Measurements from ENCODE around the gene MGAT1. TPM values are rescaled to one million over a fixed set of nuclear protein-coding genes. Genes with fewer than 3 reads are reported as not detected.
"Not testable (repeated sequence)": the region's sequence is repeated elsewhere in the genome, so short reads cannot be mapped to it uniquely, and the experiment has no call there.

The MGAT1 gene
- total RNA-seq, 4 donors from 2014 or later = 121 to 154 (median 138) TPM

DNA sequence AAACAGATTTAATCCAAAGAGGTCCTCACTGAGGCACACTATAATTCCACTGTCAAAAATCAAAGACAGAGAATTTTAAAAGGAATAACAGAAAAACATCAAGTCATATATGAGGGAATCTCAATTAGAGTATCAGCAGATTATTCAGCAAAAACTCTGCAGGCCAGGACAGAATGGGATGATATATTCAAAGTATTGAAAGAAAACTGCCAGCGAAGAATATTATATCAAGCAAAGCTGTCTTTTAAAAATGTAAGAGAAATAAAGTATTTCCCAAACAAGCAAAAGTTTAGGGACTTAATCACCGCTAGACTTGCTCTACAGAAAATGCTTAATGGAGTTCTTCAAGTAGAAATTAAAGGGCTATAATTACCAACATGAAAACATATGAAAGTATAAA lies 47.0 kb downstream of the MGAT1 start:
- intact Hi-C loops (cut with DNase I; ENCODE audit: low total_unique reads) = no loop called here
- TF ChIP-seq POLR2A (IDR thresholded peaks at IDR 0.05) = no peak
- TF ChIP-seq, protein P1, sequence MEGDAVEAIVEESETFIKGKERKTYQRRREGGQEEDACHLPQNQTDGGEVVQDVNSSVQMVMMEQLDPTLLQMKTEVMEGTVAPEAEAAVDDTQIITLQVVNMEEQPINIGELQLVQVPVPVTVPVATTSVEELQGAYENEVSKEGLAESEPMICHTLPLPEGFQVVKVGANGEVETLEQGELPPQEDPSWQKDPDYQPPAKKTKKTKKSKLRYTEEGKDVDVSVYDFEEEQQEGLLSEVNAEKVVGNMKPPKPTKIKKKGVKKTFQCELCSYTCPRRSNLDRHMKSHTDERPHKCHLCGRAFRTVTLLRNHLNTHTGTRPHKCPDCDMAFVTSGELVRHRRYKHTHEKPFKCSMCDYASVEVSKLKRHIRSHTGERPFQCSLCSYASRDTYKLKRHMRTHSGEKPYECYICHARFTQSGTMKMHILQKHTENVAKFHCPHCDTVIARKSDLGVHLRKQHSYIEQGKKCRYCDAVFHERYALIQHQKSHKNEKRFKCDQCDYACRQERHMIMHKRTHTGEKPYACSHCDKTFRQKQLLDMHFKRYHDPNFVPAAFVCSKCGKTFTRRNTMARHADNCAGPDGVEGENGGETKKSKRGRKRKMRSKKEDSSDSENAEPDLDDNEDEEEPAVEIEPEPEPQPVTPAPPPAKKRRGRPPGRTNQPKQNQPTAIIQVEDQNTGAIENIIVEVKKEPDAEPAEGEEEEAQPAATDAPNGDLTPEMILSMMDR (IDR thresholded peaks at IDR 0.05) = no peak
- WGBS, 2 donors = 48 to 89% methylated on average over 2 of the region's 2 CpGs
- no peak for DNase-seq (ENCODE audit: low spot score in 2 of 2)
- no peak overlapping the region for H3K4me3 ChIP-seq (ENCODE audit: low read depth, poor library complexity, severe bottlenecking)

DNA sequence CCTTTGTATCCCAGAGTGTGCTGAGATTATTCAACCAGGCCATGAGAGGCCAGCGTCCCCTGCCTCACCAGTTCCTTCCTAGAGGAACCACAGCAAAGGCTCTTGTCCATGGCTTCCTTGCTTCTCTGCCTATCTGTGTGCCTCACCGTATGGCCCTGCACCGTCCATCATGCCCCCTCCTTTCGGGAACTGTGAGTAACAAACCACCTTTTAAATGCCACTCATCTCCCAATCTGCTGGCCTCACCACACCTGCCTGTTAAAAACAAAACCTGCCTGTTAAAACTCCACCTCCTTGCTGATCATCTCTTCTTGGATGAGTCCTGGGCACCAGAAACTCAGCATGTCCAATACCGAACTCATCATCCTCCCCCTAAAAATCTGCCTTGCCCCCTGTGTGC lies 58.4 kb downstream of the MGAT1 start:
- intact Hi-C loops (cut with DNase I; ENCODE audit: low total_unique reads) = no loop called here
- no peak overlapping the region for H3K4me3 ChIP-seq (ENCODE audit: low read depth, poor library complexity, severe bottlenecking)
- no peak for DNase-seq (ENCODE audit: low spot score in 2 of 2)
- WGBS, 2 donors = 83 to 84% methylated on average over 5 of the region's 5 CpGs
- no peak for TF ChIP-seq POLR2A (IDR thresholded peaks at IDR 0.05)
- TF ChIP-seq, protein P1 (IDR thresholded peaks at IDR 0.05) = no peak

DNA sequence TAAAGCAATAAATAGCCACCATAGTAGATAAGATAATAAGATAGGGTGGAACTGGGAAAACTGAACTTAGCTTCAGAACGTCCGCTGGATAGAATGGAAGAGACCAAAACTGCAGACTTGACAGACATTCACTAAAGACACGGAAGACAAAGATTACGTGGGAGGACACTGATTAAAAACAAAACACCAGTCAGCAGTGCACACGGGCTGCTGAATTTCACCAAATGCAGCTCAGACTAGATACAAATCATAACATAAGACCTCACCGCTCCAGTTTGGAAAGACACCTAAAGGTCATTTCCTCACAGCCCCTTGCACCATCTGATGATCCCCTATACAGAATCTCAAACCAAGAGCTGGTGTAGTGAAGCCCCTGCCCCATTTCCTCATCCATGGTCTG lies 59.9 kb downstream of the MGAT1 start:
- no peak overlapping the region for H3K4me3 ChIP-seq (ENCODE audit: low read depth, poor library complexity, severe bottlenecking)
- no peak for DNase-seq (ENCODE audit: low spot score in 2 of 2)
- intact Hi-C loops (cut with DNase I; ENCODE audit: low total_unique reads) = no loop called here
- TF ChIP-seq POLR2A (IDR thresholded peaks at IDR 0.05) = no peak
- TF ChIP-seq, protein P1 (IDR thresholded peaks at IDR 0.05) = no peak
- WGBS, 2 donors = 79 to 85% methylated on average over 6 of the region's 6 CpGs

DNA sequence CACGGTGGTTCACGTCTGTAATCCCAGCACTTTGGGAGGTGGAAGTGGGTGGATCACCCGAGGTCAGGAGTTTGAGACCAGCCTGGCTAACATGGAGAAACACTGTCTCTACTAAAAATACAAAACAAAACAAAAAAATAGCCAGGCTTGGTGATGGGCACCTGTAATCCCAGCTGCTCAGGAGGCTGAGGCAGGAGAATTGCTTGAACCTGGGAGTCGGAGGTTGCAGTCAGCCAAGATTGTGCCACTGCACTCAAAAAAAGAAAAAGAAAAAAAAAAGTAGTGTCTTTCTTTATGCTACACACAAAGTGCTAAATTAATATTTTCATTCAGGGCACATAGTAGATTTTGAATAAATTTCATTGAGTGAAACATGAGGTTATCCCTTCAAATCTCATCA lies 61.7 kb downstream of the MGAT1 start:
- DNase-seq (ENCODE audit: low spot score in 2 of 2); intact Hi-C loops (cut with DNase I; ENCODE audit: low total_unique reads); H3K4me3 ChIP-seq (ENCODE audit: low read depth, poor library complexity, severe bottlenecking): not testable (repeated sequence)
- 83 to 84% methylated on average over 4 of the region's 4 CpGs for WGBS, 2 donors

DNA sequence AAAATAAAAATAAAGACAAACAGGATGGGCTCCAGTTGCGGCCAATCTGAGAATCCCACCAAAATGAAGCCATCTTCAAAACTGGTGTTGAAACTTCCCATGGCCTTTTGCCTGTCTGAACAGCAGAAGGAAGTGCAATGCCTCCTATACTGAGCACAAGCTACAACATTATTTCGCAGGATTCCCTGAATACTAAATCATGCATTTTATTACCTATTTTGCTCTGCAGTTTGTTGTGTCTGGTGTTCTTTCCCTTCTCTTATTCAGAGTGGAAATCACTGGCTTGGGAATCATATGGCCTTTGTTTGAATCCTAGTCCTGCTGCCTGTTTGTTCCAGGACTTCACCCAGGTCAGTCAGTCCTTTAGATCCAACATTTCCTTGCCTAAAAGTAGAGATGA lies 62.6 kb downstream of the MGAT1 start, which contains the start of gene OR2Y1:
OR2Y1 (minus strand) TSS at position 101 of the 400 bp plus-strand sequence; CDS start at position 101, 0 bp downstream.
- TF ChIP-seq POLR2A (IDR thresholded peaks at IDR 0.05) = no peak
- TF ChIP-seq, protein P1 (IDR thresholded peaks at IDR 0.05) = no peak
- WGBS, 2 donors = 92 to 93% methylated on average over 2 of the region's 2 CpGs
- no peak for DNase-seq (ENCODE audit: low spot score in 2 of 2)
- no peak within 1 kb of the TSS for H3K4me3 ChIP-seq (ENCODE audit: low read depth, poor library complexity, severe bottlenecking)
- intact Hi-C loops (cut with DNase I; ENCODE audit: low total_unique reads) = no loop called here

DNA sequence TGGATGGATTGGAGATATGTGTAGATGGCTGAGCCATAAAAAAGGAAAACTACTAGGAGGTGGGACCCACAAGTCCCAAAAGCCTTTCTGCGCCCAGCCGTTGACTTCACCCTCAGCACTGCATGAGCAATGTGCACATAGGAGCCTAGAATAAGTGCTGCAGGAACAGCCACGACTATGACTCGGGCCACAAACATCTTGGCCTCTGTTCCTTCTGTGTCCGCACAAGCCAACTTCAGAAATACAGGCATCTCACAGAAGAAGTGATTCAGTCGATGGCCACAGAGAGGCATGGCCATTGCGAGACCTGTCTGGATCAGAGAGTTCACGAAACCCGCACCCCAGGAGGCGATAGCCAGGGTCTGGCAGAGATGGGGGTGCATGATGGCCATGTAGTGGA lies 63.3 kb downstream of the MGAT1 start:
- no peak overlapping the region for H3K4me3 ChIP-seq (ENCODE audit: low read depth, poor library complexity, severe bottlenecking)
- WGBS, 2 donors = 92 to 95% methylated on average over 10 of the region's 10 CpGs
- intact Hi-C loops (cut with DNase I; ENCODE audit: low total_unique reads) = no loop called here
- TF ChIP-seq, protein P1 (IDR thresholded peaks at IDR 0.05) = no peak
- TF ChIP-seq POLR2A (IDR thresholded peaks at IDR 0.05) = no peak
- DNase-seq (ENCODE audit: low spot score in 2 of 2) = no peak

Measured in lower leg skin (tissue), 4 donors.